HCT116 (cell line): Measurements from ENCODE around the gene ZNF300. TPM values are rescaled to one million over a fixed set of nuclear protein-coding genes. Genes with fewer than 3 reads are reported as not detected.
"Not testable (repeated sequence)": the region's sequence is repeated elsewhere in the genome, so short reads cannot be mapped to it uniquely, and the experiment has no call there.

Source experiments
- ATAC-seq: fragments of 200-7000 bp; cut with Tn5 transposase; 2 replicates; pipeline ENCODE4 v1.9.1; 2020; ENCODE audit warnings: mild to moderate bottlenecking, moderate library complexity
- BruUV-seq: library from RNA; stranded (reverse); fragments of 400-500 nt; replicated peaks from 2 replicates; lab custom pipeline; 2021; lab: Mats Ljungman, UMichigan
- CTCF ChIA-PET: fragments of 300-600 bp; sonication (Branson Sonifier 250); formaldehyde crosslinking; loops from one replicate; lab custom pipeline; 2021; ENCODE audit warnings: antibody characterized with exemption; lab: Charles Lee
- POLR2A ChIA-PET: fragments of 300-600, 350-600 bp; sonication (Branson Sonifier 250); formaldehyde crosslinking; loops from one replicate; lab custom pipeline; 2021; ENCODE audit warnings: antibody characterized with exemption; lab: Charles Lee
- RAD21 ChIA-PET, 2 experiments: fragments of 300-600 bp; sonication (Branson Sonifier 250); formaldehyde crosslinking; loops; one replicate each; lab custom pipeline; 2023; ENCODE audit warnings: low total read pairs in 2 of 2; ENCODE audit not compliant: uncharacterized antibody in 2 of 2, unreplicated experiment in 2 of 2, low non-redundant PET in 1 of 2; lab: Charles Lee
- DNase-seq: peaks from one replicate; pipeline ENCODE4 v3.0.0-alpha.2; 2010; ENCODE audit warnings: low read depth, low spot score
- H2AFZ ChIP-seq: fragments of 200-600 bp; shearing (Covaris generic), sonication (generic); 2 replicates; pipeline ENCODE4 v1.6.1; 2017; ENCODE audit warnings: low read depth, mixed run types, mixed read lengths, antibody characterized with exemption, low read length; ENCODE audit not compliant: poor library complexity, severe bottlenecking
- H3K27ac ChIP-seq: 2 replicates; pipeline ENCODE4 v1.5.1; 2012; ENCODE audit warnings: low read depth, low read length
- H3K27me3 ChIP-seq: fragments of 200-600 bp; sonication (generic); 2 replicates; pipeline ENCODE4 v1.6.1; 2016; ENCODE audit warnings: mixed run types, low read length, mixed read lengths; ENCODE audit not compliant: insufficient read depth
- H3K36me3 ChIP-seq, 2 experiments: fragments of 200-500 bp in 1 of 2; fragments of 200-600 bp in 1 of 2; sonication (Bioruptor generic) in 1 of 2; sonication (generic) in 1 of 2; 2 replicates each; pipeline versions ENCODE4 v1.5.1 to v1.6.1; 2014 to 2016; ENCODE audit warnings: low read length in 2 of 2, inconsistent platforms in 1 of 2, mixed read lengths in 1 of 2, mixed run types in 1 of 2; ENCODE audit not compliant: insufficient read depth in 2 of 2, control insufficient read depth in 1 of 2
- H3K4me1 ChIP-seq, 2 experiments: fragments of 200-600 bp in 1 of 2; sonication (generic) in 1 of 2; 2 replicates each; pipeline versions ENCODE4 v1.5.1 to v1.6.1; 2012 to 2017; ENCODE audit warnings: low read length in 2 of 2, inconsistent platforms in 1 of 2, mild to moderate bottlenecking in 1 of 2, mixed read lengths in 1 of 2, mixed run types in 1 of 2, moderate library complexity in 1 of 2; ENCODE audit not compliant: insufficient read depth in 2 of 2, control insufficient read depth in 1 of 2
- H3K4me2 ChIP-seq: fragments of 200-600 bp; sonication (generic); 2 replicates; pipeline ENCODE4 v1.6.1; 2017; ENCODE audit warnings: mixed run types, low read length, mixed read lengths
- H3K4me3 ChIP-seq, 2 experiments: fragments of 200-600 bp in 1 of 2; sonication (generic) in 1 of 2; replicated peaks in 1 of 2; 2 replicates each; pipeline ENCODE4 v1.5.1; 2011 to 2016; ENCODE audit warnings: low read length in 2 of 2, control low read depth in 1 of 2, low read depth in 1 of 2, mild to moderate bottlenecking in 1 of 2, mixed read lengths in 1 of 2, mixed run types in 1 of 2
- H3K79me2 ChIP-seq: fragments of 200-600 bp; sonication (generic); 2 replicates; pipeline ENCODE4 v1.6.1; 2017; ENCODE audit warnings: mild to moderate bottlenecking, mixed run types, low read length, moderate library complexity, mixed read lengths; ENCODE audit not compliant: insufficient read depth
- H3K9ac ChIP-seq: fragments of 200-600 bp; sonication (generic); 2 replicates; pipeline ENCODE4 v1.6.1; 2016; ENCODE audit warnings: low read length, mixed read lengths
- H3K9me2 ChIP-seq: fragments of 200-600 bp; sonication (generic), shearing (Covaris generic); 2 replicates; pipeline ENCODE4 v1.6.1; 2017; ENCODE audit warnings: mixed run types, mild to moderate bottlenecking, moderate library complexity; ENCODE audit not compliant: insufficient read depth
- H3K9me3 ChIP-seq, 2 experiments: fragments of 200-500 bp in 1 of 2; fragments of 200-600 bp in 1 of 2; sonication (Bioruptor generic) in 1 of 2; sonication (generic) in 1 of 2; 2 replicates each; pipeline ENCODE4 v1.6.1; 2014 to 2017; ENCODE audit warnings: low read length in 2 of 2, mixed read lengths in 2 of 2, inconsistent platforms in 1 of 2, low read depth in 1 of 2, mild to moderate bottlenecking in 1 of 2, mixed run types in 1 of 2, moderate library complexity in 1 of 2; ENCODE audit not compliant: control insufficient read depth in 1 of 2, insufficient read depth in 1 of 2
- H4K20me1 ChIP-seq: fragments of 200-600 bp; sonication (generic), shearing (Covaris generic); 2 replicates; pipeline ENCODE4 v1.6.1; 2017; ENCODE audit warnings: mixed run types, mild to moderate bottlenecking, moderate library complexity; ENCODE audit not compliant: insufficient read depth
- EGR1 ChIP-seq: IDR thresholded peaks from 2 replicates; pipeline ENCODE4 v1.6.1; 2012; ENCODE audit warnings: low read depth
- RAD21 ChIP-seq: IDR thresholded peaks from 2 replicates; pipeline ENCODE4 v1.6.1; 2012; ENCODE audit warnings: low read depth, mild to moderate bottlenecking
- intact Hi-C: fragments of 100-400 bp; cut with micrococcal nuclease; formaldehyde crosslinking; loops from 2 replicates; pipeline ENCODE4 v1.10.0; 2022
- total RNA-seq: library from RNA; stranded (reverse); gene quantifications from one replicate; pipeline ENCODE4 v1.2.1, GENCODE V29; 2021; ENCODE audit not compliant: unreplicated experiment

Gene ZNF300
- total RNA-seq, 1 experiment from 2014 or later = 0.05 TPM

DNA sequence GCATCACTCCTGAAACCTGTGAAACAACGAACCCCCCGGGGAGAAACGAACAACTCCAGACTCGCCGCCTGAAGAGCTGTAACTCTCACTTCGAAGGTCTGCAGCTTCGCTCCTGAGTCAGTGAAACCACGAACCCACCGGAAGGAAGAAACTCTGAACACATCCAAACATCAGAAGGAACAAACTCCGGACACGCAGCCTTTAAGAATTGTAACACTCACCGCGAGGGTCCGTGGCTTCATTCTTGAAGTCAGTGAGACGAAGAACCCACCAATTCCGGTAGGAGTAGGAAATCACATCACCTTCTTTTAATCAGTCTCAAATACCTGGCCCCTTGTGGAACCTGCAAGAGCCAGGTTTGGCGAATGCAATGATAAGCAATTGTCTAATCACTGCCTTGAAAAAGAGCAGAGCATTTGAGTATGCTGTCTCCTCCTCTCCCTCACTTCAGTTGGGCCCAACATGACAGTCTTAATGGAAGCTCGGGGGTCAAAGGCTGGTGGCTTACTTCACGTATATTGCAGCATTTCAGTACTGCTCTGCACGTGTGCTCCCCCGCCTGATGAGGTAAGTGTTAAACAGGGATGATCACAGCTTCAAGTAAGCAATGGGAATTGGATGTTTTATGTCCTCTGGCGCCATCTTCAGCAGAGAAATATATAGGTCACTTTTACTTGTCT is 58.0 kb downstream of the ZNF300 start (continued):
- TF ChIP-seq EGR1 (peak; percentile 34; the same call in 1 of the 2 replicates), RAD21 (peak; percentile 99)
- TF ChIP-seq, all 23 proteins: peak for 6

DNA sequence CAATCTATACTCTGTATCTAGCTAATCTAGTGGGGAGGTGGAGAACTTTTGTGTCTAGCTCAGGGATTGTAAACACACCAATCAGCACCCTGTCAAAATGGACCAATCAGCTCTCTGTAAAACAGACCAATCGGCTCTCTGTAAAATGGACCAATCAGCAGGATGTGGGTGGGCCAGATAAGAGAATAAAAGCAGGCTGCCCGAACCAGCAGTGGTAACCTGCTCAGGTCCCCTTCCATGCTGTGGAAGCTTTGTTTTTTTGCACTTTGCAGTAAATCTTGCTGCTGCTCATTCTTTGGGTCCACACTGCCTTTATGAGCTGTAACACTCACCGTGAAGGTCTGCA is 58.5 kb downstream of the ZNF300 start, which contains the start of gene IRGM:
TSS of gene IRGM (plus strand) at position 214 of the 346 bp plus-strand sequence. CDS start 1,603 bp downstream, outside the sequence.
- H3K4me2 ChIP-seq, DNase-seq, POLR2A ChIA-PET, H3K79me2 ChIP-seq, H3K4me3 ChIP-seq, H3K27ac ChIP-seq, ATAC-seq, BruUV-seq, H3K4me1 ChIP-seq, H4K20me1 ChIP-seq, H3K36me3 ChIP-seq, H3K9me2 ChIP-seq, H3K27me3 ChIP-seq, H3K9me3 ChIP-seq, H3K9ac ChIP-seq: not testable (repeated sequence)
- intact Hi-C loops = loop anchor here (2.0 to 5.0 kb wide), 2 partner anchors 145 to 189 kb away; partner anchors contain the start of gene RBM22
- peak within 1 kb of the TSS; percentile 84 for H2AFZ ChIP-seq
- ChIA-PET RAD21 (interaction anchor here (1.1 to 1.6 kb wide), 3 partner anchors 146 to 286 kb away, joined by 3 to 5 read pairs (median 3); partner anchors contain the start of gene RBM22 (in 1 of the 2)), CTCF (interaction anchor here (0.7 to 2.6 kb wide), 5 partner anchors 41 to 387 kb away, joined by 3 to 26 read pairs (median 4); partner anchors contain the start of gene RBM22)

DNA sequence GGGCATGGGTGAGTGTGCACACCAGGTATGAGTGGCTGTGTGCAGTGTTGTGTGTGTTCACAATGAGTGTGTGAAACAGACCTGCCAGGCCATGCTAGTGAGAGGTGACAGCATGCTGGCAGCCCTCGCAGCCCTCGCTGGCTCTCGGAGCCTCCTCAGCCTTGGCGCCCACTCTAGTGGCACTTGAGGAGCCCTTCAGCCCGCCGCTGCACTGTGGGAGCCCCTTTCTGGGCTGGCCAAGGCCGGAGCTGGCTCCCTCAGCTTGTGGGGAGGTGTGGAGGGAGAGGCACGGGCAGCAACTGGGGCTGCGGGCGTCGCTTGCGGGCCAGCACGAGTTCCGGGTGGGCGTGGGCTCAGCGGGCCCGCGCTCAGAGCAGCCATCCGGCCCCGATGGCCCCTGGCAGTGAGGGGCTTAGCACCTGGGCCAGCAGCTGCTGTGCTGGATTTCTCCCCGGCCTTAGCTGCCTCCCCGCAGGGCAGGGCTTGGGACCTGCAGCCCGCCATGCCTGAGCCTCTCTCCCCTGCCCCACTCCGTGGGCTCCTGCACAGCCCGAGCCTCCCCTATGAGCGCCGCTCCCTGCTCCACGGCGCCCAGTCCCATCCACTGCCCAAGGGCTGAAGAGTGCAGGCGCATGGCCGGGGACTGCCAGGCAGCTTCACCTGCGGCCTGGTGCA is 59.5 kb downstream of the ZNF300 start:
- H3K4me2 ChIP-seq, H4K20me1 ChIP-seq, H3K79me2 ChIP-seq, H3K27me3 ChIP-seq, H3K27ac ChIP-seq, H3K9me2 ChIP-seq, H3K4me3 ChIP-seq, H3K9me3 ChIP-seq, DNase-seq, H3K4me1 ChIP-seq, POLR2A ChIA-PET, H2AFZ ChIP-seq, ATAC-seq, H3K9ac ChIP-seq, BruUV-seq, H3K36me3 ChIP-seq: not testable (repeated sequence)
- intact Hi-C loops = loop anchor here (5.0 kb wide), 1 partner anchor 188 kb away; no protein-coding TSS in a partner anchor
- RAD21 ChIA-PET = interaction anchor here in 1 of 2 experiments (1.6 kb wide), 1 partner anchor 283 kb away, joined by 3 read pairs; no protein-coding TSS in a partner anchor
- CTCF ChIA-PET = interaction anchor here (0.7 to 2.6 kb wide), 4 partner anchors 144 to 386 kb away, joined by 3 to 26 read pairs (median 8); partner anchors contain the start of gene RBM22

Other genes with a start within 250 kb of the ZNF300 start
- 0.10 TPM for gene MYOZ3, start 243.7 kb downstream of the ZNF300 start, total RNA-seq
- 61.4 TPM for gene RBM22, start 203.9 kb downstream of the ZNF300 start, total RNA-seq
- gene DCTN4, start 146.0 kb downstream of the ZNF300 start, total RNA-seq = 78.8 TPM
- gene SMIM3, start 126.2 kb downstream of the ZNF300 start, total RNA-seq = 35.4 TPM
- gene IRGM, start 58.5 kb downstream of the ZNF300 start, total RNA-seq = not detected
- gene GPX3, start 115.6 kb upstream of the ZNF300 start, total RNA-seq = 0.96 TPM
- 46.0 TPM for gene TNIP1, start 176.1 kb upstream of the ZNF300 start, total RNA-seq